HUDEP-2 (cell line): ENCODE results near the gene KCNIP1.
"Not testable (repeated sequence)": the region's sequence is repeated elsewhere in the genome, so short reads cannot be mapped to it uniquely, and the experiment has no call there.

Source experiments
- DNase-seq, 76 experiments: peaks; one replicate each; lab custom pipeline; 2025; ENCODE audit not compliant: unreplicated experiment in 76 of 76; lab: John Stamatoyannopoulos, UW

KCNIP1 gene

GRCh38 chr5:170741801-170742200 lies 238.0 kb downstream of the KCNIP1 start:
- DNase-seq: no peak

- DNase-seq: no peak
Measured at GRCh38 chr5:170743876-170744212, 240.0 kb downstream of the KCNIP1 start.

GRCh38 chr5:170745481-170746071 lies 241.8 kb downstream of the KCNIP1 start:
- DNase-seq: no peak

- DNase-seq: no peak
Measured at GRCh38 chr5:170746075-170746960, 242.5 kb downstream of the KCNIP1 start.

GRCh38 chr5:170746961-170747340 lies 243.1 kb downstream of the KCNIP1 start:
- DNase-seq: no peak

GRCh38 chr5:170747357-170747756 lies 243.5 kb downstream of the KCNIP1 start:
- DNase-seq: no peak

- peak in 3 of 76 experiments; percentile 4 to 15 (median 5) for DNase-seq
Measured at GRCh38 chr5:170747851-170748250, 244.0 kb downstream of the KCNIP1 start.

- no peak for DNase-seq
Measured at GRCh38 chr5:170748951-170749471, 245.2 kb downstream of the KCNIP1 start.

- DNase-seq: no peak
Measured at GRCh38 chr5:170749911-170750431, 246.2 kb downstream of the KCNIP1 start.

GRCh38 chr5:170750791-170751190 lies 247.0 kb downstream of the KCNIP1 start:
- no peak for DNase-seq

GRCh38 chr5:170751631-170752030 lies 247.8 kb downstream of the KCNIP1 start:
- DNase-seq: no peak

- no peak for DNase-seq
Measured at GRCh38 chr5:170752257-170753215, 248.7 kb downstream of the KCNIP1 start.

- no peak for DNase-seq
Measured at GRCh38 chr5:170753311-170753710, 249.5 kb downstream of the KCNIP1 start.

- not testable (repeated sequence) for DNase-seq
Measured at GRCh38 chr5:170754508-170754907, 250.7 kb downstream of the KCNIP1 start.

- peak in 1 of 76 experiments; percentile 8 for DNase-seq
Measured at GRCh38 chr5:170755679-170756456, 252.0 kb downstream of the KCNIP1 start.

GRCh38 chr5:170756691-170757090 lies 252.9 kb downstream of the KCNIP1 start:
- DNase-seq: no peak

GRCh38 chr5:170757182-170757601 lies 253.4 kb downstream of the KCNIP1 start:
- no peak for DNase-seq

GRCh38 chr5:170757669-170758068 lies 253.8 kb downstream of the KCNIP1 start:
- DNase-seq: no peak

GRCh38 chr5:170758481-170758880 lies 254.7 kb downstream of the KCNIP1 start:
- DNase-seq: no peak

- DNase-seq: no peak
Measured at GRCh38 chr5:170760113-170760512, 256.3 kb downstream of the KCNIP1 start.
